OCI-LY1 (cell line): ENCODE results near the gene CLECL1.

Experiments
- H2AFZ ChIP-seq: fragments of 200-600 bp; sonication (generic), shearing (Covaris generic); 2 replicates; pipeline ENCODE4 v1.6.0; 2014; ENCODE audit warnings: antibody characterized with exemption, mild to moderate bottlenecking, low read length
- H3F3A ChIP-seq: fragments of 200-600 bp; sonication (generic), shearing (Covaris generic); 2 replicates; pipeline ENCODE4 v1.6.0; 2014; ENCODE audit warnings: mild to moderate bottlenecking, antibody characterized with exemption, low read length, moderate library complexity; ENCODE audit not compliant: insufficient read depth
- H3K27ac ChIP-seq: fragments of 200-600 bp; sonication (generic); 2 replicates; pipeline ENCODE4 v1.5.1; 2014; ENCODE audit warnings: low read length, mixed run types, mild to moderate bottlenecking, low read depth; ENCODE audit not compliant: poor library complexity, severe bottlenecking
- H3K27me3 ChIP-seq: fragments of 200-600 bp; sonication (generic); 2 replicates; pipeline ENCODE4 v1.6.0; 2014; ENCODE audit warnings: antibody characterized with exemption, mild to moderate bottlenecking, low read length, moderate library complexity; ENCODE audit not compliant: insufficient read depth
- H3K36me3 ChIP-seq: fragments of 200-600 bp; sonication (generic); 2 replicates; pipeline ENCODE4 v1.6.1; 2014; ENCODE audit warnings: mild to moderate bottlenecking, antibody characterized with exemption, low read length, moderate library complexity, mixed read lengths; ENCODE audit not compliant: insufficient read depth
- H3K4me1 ChIP-seq: fragments of 200-600 bp; sonication (generic); 2 replicates; pipeline ENCODE4 v1.5.1; 2014; ENCODE audit warnings: mild to moderate bottlenecking, low read length, moderate library complexity; ENCODE audit not compliant: insufficient read depth, severe bottlenecking
- H3K4me2 ChIP-seq: fragments of 200-600 bp; sonication (generic), shearing (Covaris generic); 2 replicates; pipeline ENCODE4 v1.6.1; 2014; ENCODE audit warnings: low read length
- H3K4me3 ChIP-seq: fragments of 200-600 bp; sonication (generic); 2 replicates; pipeline ENCODE4 v1.5.1; 2014; ENCODE audit warnings: low read length, low read depth, mild to moderate bottlenecking, mixed read lengths; ENCODE audit not compliant: poor library complexity, severe bottlenecking
- H3K79me2 ChIP-seq: fragments of 200-600 bp; shearing (Covaris generic); 2 replicates; pipeline ENCODE4 v1.6.1; 2016; ENCODE audit warnings: mixed run types, low read length, mixed read lengths; ENCODE audit not compliant: insufficient read depth
- H3K9ac ChIP-seq: fragments of 200-600 bp; sonication (generic), shearing (Covaris generic); 2 replicates; pipeline ENCODE4 v1.6.1; 2014; ENCODE audit warnings: mild to moderate bottlenecking, low read length, mixed read lengths
- H3K9me2 ChIP-seq: fragments of 200-600 bp; sonication (generic), shearing (Covaris generic); 2 replicates; pipeline ENCODE4 v1.6.1; 2014; ENCODE audit warnings: low read depth, mild to moderate bottlenecking, low read length, mixed read lengths
- H3K9me3 ChIP-seq: fragments of 200-600 bp; shearing (Covaris generic); 2 replicates; pipeline ENCODE4 v1.6.1; 2014; ENCODE audit warnings: low read length, mixed read lengths
- H4K20me1 ChIP-seq: fragments of 200-600 bp; sonication (generic), shearing (Covaris generic); 2 replicates; pipeline ENCODE4 v1.6.0; 2016; ENCODE audit warnings: mild to moderate bottlenecking, low read length; ENCODE audit not compliant: insufficient read depth
- CTCF ChIP-seq: fragments of 200-600 bp; sonication (generic), shearing (Covaris generic); IDR thresholded peaks from 2 replicates; pipeline ENCODE4 v1.5.1; 2017; ENCODE audit warnings: mild to moderate bottlenecking, antibody characterized with exemption, low read length, moderate library complexity, mixed read lengths
- EZH2 ChIP-seq: fragments of 200-600 bp; sonication (generic), shearing (Covaris generic); IDR thresholded peaks from 2 replicates; pipeline ENCODE4 v1.8.0; 2017; ENCODE audit warnings: borderline replicate concordance, mixed run types, mild to moderate bottlenecking, antibody characterized with exemption, low read length, moderate library complexity, mixed read lengths

The CLECL1 gene

GRCh38 chr12:9755567-9755966, 22.7 kb upstream of the CLECL1 start:
- H3K4me1 ChIP-seq: peaks cover 35% of the 10 kb centered on the region
- H3K79me2 ChIP-seq: no peaks in the 10 kb centered on the region; the same call in 1 of the 2 replicates
- H2AFZ ChIP-seq: no peak overlapping the region
- H3K4me3 ChIP-seq: no peak overlapping the region
- H3K4me2 ChIP-seq: no peak overlapping the region
- no peaks in the 10 kb centered on the region for H4K20me1 ChIP-seq
- TF ChIP-seq CTCF (no peak), EZH2 (no peak)
- peaks cover 17% of the 10 kb centered on the region; the same call in 1 of the 2 replicates for H3K36me3 ChIP-seq
- no peaks in the 10 kb centered on the region for H3K9me2 ChIP-seq
- no peak overlapping the region for H3K9ac ChIP-seq
- H3K27me3 ChIP-seq: no peaks in the 10 kb centered on the region
- H3F3A ChIP-seq: peaks cover 4% of the 10 kb centered on the region; the same call in 1 of the 2 replicates
- H3K27ac ChIP-seq: no peak overlapping the region
- H3K9me3 ChIP-seq: no peaks in the 10 kb centered on the region

GRCh38 chr12:9755035-9755434, 22.1 kb upstream of the CLECL1 start:
- no peak overlapping the region for H3K9ac ChIP-seq
- H3K36me3 ChIP-seq: peaks cover 17% of the 10 kb centered on the region; the same call in 1 of the 2 replicates
- TF ChIP-seq EZH2 (no peak), CTCF (no peak)
- H2AFZ ChIP-seq: no peak overlapping the region
- no peak overlapping the region for H3K4me2 ChIP-seq
- H3K9me3 ChIP-seq: no peaks in the 10 kb centered on the region
- peaks cover 33% of the 10 kb centered on the region for H3K4me1 ChIP-seq
- H3K27me3 ChIP-seq: no peaks in the 10 kb centered on the region
- peaks cover 4% of the 10 kb centered on the region; the same call in 1 of the 2 replicates for H3F3A ChIP-seq
- no peaks in the 10 kb centered on the region; the same call in 1 of the 2 replicates for H3K79me2 ChIP-seq
- H3K4me3 ChIP-seq: no peak overlapping the region
- H4K20me1 ChIP-seq: no peaks in the 10 kb centered on the region
- no peaks in the 10 kb centered on the region for H3K9me2 ChIP-seq
- no peak overlapping the region for H3K27ac ChIP-seq

GRCh38 chr12:9754099-9754927, 21.4 kb upstream of the CLECL1 start:
- H3K9ac ChIP-seq: no peak overlapping the region
- H3K9me3 ChIP-seq: no peaks in the 10 kb centered on the region
- H4K20me1 ChIP-seq: no peaks in the 10 kb centered on the region
- H3K4me2 ChIP-seq: no peak overlapping the region
- peaks cover 27% of the 10 kb centered on the region for H3K4me1 ChIP-seq
- TF ChIP-seq EZH2: no peak
- TF ChIP-seq CTCF: no peak
- no peak overlapping the region for H3K27ac ChIP-seq
- H3F3A ChIP-seq: 0 out of 2 replicates have a peak, but pooled peaks cover 4% of the 10 kb centered on the region
- no peaks in the 10 kb centered on the region; the same call in 1 of the 2 replicates for H3K79me2 ChIP-seq
- peaks cover 17% of the 10 kb centered on the region; the same call in 1 of the 2 replicates for H3K36me3 ChIP-seq
- no peak overlapping the region for H3K4me3 ChIP-seq
- no peaks in the 10 kb centered on the region for H3K27me3 ChIP-seq
- H2AFZ ChIP-seq: no peak overlapping the region
- H3K9me2 ChIP-seq: no peaks in the 10 kb centered on the region
